Measurements from ENCODE around the gene FRMD7.
"Not testable (repeated sequence)": the region's sequence is repeated elsewhere in the genome, so short reads cannot be mapped to it uniquely, and the experiment has no call there.

The FRMD7 gene, protein sequence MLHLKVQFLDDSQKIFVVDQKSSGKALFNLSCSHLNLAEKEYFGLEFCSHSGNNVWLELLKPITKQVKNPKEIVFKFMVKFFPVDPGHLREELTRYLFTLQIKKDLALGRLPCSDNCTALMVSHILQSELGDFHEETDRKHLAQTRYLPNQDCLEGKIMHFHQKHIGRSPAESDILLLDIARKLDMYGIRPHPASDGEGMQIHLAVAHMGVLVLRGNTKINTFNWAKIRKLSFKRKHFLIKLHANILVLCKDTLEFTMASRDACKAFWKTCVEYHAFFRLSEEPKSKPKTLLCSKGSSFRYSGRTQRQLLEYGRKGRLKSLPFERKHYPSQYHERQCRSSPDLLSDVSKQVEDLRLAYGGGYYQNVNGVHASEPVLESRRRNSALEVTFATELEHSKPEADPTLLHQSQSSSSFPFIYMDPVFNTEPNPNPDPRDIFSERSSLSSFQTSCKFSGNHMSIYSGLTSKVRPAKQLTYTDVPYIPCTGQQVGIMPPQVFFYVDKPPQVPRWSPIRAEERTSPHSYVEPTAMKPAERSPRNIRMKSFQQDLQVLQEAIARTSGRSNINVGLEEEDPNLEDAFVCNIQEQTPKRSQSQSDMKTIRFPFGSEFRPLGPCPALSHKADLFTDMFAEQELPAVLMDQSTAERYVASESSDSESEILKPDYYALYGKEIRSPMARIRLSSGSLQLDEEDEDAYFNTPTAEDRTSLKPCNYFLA

DNA sequence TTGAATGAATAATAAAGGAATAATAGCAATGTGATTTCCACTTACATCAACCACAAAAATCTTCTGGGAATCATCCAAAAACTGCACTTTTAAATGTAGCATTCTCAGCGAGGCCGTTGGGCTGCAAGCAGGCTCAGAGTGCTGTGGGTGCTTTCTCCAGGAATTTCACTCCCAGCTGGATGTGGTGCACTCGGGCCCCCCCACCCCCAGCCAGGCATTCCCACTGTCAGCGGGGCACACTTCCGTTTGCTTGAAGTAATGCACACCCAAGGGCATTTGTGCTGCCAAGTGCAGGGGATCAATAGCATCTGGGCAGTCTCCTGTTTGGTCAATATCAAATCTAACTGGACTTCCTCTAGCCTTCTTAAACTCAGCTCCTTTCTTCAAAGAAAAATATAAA lies at the start of gene FRMD7:
FRMD7 (minus strand) TSS at position 278 of the 400 bp plus-strand sequence; CDS start at position 102, 176 bp downstream.
- DNase-seq = no peak

GRCh38 chrX:132173647-132174046 lies 45.8 kb upstream of the FRMD7 start:
- no peak for DNase-seq

- DNase-seq = no peak
These were observed 44.1 kb upstream of the FRMD7 start for GRCh38 chrX:132171881-132172280.

DNA sequence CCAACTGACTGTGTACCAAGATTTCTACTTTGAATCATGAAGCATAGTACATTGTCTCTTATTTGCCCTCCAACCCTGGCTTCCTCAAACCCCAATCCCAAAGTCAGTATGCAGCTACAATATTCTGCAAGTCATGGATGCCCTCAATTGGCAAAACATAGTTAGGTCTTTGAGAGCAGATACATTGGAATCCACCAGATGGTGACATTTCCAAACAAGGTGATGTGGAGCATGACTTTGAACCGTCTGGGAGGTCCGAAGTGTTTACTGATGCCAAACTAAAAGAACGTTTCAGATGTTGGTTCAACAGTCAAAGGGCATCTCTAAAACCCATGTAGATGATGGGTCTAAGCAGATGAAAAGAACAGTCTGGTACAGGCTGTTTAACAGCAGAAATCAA lies 43.7 kb upstream of the FRMD7 start:
- no peak for DNase-seq

- no peak for DNase-seq
These were observed 41.7 kb upstream of the FRMD7 start for GRCh38 chrX:132169554-132169953.

- no peak for DNase-seq
These were observed 37.8 kb upstream of the FRMD7 start for GRCh38 chrX:132165651-132166050.

DNA sequence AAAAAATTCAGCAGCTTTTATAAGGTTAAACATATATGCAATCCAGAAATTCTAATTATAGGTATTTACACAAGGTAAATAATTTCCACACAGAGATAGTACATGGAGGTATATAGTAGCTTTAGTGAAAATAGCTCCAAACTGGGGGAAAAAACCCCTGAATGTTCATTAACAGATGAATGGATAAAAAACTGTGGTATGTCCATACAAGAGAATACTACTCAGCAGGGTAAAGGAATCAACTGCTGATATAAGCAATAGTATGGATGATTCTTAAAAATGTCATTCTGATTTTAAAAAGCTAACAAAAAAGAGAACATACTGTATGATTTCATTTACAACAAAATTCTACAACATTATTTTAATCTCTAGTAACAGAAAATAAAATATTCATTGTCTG lies 37.2 kb upstream of the FRMD7 start:
- no peak for DNase-seq

DNA sequence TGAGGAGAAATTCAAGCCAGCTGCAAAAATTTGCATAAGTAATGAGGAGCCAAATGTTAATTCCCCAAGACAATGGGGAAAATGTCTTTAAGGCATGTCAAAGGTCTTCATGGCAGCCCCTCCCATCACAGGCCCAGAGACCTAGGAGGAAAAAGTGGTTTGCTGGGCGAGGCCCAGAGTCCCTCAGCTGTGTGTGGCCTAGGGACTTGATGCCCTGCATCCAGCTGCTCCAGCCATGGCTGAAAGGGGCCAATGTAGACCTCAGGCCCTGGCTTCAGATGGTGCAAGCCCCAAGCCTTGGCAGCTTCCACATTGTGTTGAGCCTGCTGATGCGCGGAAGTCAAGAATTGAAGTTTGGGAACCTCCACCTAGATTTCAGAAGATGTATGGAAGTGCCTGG lies 35.3 kb upstream of the FRMD7 start:
- DNase-seq = not testable (repeated sequence)

DNA sequence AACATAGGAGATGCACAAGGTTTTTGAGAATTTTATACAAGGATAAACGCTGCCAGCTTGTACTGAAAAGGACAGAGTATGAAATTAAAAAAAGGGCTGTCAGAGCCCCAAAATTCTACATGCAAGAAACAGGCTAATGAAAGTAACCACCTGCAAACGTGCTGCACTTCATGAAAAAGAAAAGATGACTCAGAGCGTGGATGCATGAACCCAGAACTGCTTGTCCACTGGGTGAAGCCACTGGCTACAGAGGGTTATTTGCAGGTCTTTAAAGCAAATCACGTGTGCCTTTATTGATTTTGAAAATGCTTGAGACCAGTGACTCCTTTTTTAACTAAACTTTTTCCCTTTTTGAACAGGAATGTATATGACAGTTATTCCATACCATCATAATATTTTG lies 25.3 kb upstream of the FRMD7 start:
- no peak for DNase-seq

DNA sequence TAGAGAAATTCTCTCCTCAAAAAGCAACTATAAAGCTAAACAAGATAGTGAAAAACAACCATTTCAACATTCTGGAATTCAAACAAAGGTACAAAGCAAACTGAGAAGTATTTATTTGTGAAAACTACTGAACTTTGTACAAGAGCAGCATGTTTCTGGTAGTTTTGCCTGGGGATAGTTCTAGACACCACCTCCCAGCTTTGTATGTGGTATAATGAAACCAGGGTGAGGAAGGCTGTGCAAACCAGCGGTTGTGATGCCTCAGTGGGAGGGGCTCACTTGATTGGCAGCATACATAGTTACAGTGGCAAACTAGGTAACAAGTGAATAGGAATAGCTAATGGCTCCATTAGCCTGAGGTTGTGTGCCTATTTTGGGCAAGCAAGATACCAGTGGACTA lies 18.6 kb upstream of the FRMD7 start:
- no peak for DNase-seq

DNA sequence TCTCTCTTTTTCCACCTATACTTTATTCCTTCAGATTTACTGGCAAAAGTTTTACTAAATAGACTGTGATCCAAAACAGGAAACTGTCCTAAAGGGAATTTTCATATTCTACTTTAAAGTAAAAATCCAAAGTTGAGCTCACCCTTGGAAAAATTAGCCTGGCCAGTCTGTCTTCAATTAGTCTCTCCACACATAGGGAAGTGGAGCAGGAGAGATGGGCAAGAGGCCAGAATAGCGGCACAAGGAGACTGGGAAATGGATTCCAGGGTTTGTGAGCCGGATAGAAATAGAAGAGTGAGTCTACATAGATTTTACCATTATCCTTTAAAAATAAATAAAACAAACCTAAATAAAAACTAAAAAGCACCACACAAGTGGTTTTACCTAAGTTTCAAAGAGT lies 16.2 kb upstream of the FRMD7 start:
- no peak for DNase-seq

DNA sequence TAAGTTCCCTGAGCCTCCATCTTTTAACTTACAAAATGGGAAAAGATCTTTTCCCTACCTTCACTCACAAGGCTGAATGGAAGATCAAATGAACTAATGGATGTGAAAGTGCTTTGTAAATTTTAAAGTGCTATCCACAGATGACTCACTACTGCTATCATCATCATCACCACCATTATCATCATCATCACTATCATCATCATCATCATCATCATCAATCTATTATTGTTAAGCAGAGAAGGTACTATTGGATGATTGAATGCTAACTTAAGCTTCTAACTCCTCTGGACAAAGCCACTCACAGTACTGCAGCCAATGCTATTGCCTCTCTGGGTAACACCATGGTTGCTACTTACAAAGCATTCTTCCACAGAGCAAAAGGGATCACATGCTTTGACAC lies 1.9 kb downstream of the FRMD7 start:
- DNase-seq = no peak

- DNase-seq = no peak
These were observed 6.9 kb downstream of the FRMD7 start for GRCh38 chrX:132120913-132121312.

- DNase-seq = no peak
These were observed 7.9 kb downstream of the FRMD7 start for GRCh38 chrX:132119821-132120515.

GRCh38 chrX:132119283-132119682 lies 8.5 kb downstream of the FRMD7 start:
- no peak for DNase-seq

GRCh38 chrX:132118358-132118757 lies 9.5 kb downstream of the FRMD7 start:
- no peak for DNase-seq

GRCh38 chrX:132115792-132116191 lies 12.0 kb downstream of the FRMD7 start:
- no peak for DNase-seq

DNA sequence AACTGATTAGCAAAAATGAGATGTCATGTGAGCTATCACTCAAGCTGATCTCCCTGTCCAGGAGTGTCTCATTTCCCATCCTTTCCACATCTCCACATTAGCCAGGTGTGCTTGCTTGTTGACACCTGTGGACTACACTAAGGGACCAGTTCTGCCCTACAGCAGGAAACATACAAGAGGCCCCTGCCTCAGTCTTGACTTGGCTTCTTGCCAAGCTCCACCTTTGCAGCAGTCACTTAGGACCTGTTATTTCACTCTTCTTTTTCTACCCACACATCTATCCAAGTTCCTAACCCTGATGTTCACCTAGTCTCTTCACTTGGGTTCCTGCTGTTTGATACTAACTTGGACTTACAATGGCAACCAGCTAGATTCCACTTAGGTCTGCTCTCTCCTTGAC lies 13.2 kb downstream of the FRMD7 start:
- no peak for DNase-seq

GRCh38 chrX:132107291-132107690 lies 20.5 kb downstream of the FRMD7 start:
- DNase-seq = no peak

GRCh38 chrX:132101799-132102198 lies 26.0 kb downstream of the FRMD7 start:
- DNase-seq = no peak

GRCh38 chrX:132101206-132101605 lies 26.6 kb downstream of the FRMD7 start:
- no peak for DNase-seq

- not testable (repeated sequence) for DNase-seq
These were observed 29.1 kb downstream of the FRMD7 start for GRCh38 chrX:132098704-132099103.

GRCh38 chrX:132094164-132094563 lies 33.7 kb downstream of the FRMD7 start:
- DNase-seq = no peak
